CD4-positive, alpha-beta T cell treated with Interleukin-15 for 1 hour (primary cell): Measurements from ENCODE around the gene LDLRAD4.

Experiments
- DNase-seq: peaks from one replicate; pipeline ENCODE4 v3.0.0-alpha.2; 2020

LDLRAD4 gene

DNA sequence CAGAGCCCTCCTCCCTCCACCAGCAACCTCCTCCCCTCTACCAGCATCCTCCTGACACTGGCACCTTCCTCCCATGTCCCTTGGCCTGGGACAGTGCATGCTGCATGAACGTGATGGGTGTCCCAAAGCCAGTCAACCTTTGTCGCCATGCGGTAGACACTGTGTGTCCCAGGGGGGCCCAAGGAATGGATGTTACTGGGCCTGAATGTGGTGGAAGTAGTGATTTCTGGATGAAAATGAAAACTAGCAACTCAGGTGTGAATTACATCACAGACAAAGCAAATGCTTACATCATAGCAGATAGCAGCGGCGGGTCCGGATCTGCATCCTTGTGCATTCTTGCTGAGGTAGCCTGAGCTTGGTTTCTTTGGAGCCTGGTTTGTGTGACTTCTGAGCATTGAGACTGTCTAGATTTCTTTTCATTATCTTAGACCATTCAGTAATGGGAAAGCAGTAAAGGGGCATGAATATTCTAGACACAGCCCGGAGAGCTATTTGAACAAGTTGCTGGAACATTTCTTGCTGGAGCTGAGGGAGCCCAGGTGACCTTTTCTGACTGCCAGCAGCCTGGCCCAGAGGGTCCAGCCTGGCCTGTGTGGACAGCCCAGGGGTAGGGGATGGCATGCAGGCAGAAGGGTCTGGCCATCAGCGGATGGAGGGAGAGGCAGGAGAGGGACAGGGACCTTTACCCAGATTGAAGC lies 407.4 kb downstream of the LDLRAD4 start:
- no peak for DNase-seq

DNA sequence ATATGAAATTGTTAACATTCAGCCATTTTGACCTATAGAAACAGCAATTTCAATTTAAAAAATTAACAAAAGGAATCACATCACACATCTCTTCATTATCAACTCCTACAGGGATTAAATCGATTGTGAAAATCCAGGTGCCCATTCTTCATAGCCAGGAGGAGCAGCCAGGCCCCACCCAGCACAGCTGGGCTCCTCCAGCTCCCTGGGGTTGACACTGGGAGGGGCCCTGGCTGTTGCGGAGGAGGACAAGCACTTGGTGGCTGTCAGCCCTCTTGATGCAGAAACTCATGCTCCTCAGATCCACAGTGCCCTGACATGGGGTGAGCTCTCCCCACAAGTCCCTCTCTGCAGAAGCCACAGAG lies 408.0 kb downstream of the LDLRAD4 start:
- no peak for DNase-seq

DNA sequence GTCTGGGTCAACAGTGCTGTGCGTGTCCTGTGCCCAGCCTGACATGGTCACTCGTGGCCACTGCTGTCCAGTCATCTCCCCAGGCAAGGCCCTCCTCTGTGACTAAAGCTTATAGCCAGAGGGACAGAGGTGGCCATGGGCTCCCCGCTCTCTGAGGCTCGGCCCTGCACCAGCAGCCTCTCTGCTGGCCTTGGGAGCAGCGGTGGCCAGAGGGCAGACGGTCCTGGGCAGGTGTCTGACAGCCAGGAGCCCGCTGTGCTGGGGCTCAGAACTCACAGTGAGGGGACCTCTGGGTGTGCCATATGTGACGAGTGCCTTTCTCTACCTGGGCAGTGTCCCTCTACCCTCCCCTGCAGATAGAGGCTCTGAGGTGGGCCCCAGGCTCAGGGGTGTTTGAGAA lies 409.1 kb downstream of the LDLRAD4 start:
- DNase-seq: no peak

DNA sequence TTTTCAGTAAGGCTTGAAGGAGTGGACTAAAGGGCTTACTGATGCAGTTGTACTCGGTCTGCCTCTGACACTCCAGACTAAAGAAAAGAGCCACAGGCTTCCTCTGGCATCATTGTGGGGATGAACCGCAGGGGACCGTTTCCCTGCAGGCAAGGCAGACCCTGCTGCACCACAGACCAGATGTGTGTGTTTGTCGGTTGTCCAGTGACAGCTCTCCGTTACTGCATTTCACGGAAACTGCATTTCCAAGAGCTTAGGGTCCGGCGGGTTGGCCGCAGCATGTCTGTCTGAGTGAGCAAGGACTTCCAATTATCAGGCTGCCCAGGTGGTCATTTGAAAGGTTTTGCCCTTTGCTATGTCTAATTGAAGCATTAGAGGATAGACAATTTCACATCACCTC lies 409.7 kb downstream of the LDLRAD4 start:
- DNase-seq: no peak

DNA sequence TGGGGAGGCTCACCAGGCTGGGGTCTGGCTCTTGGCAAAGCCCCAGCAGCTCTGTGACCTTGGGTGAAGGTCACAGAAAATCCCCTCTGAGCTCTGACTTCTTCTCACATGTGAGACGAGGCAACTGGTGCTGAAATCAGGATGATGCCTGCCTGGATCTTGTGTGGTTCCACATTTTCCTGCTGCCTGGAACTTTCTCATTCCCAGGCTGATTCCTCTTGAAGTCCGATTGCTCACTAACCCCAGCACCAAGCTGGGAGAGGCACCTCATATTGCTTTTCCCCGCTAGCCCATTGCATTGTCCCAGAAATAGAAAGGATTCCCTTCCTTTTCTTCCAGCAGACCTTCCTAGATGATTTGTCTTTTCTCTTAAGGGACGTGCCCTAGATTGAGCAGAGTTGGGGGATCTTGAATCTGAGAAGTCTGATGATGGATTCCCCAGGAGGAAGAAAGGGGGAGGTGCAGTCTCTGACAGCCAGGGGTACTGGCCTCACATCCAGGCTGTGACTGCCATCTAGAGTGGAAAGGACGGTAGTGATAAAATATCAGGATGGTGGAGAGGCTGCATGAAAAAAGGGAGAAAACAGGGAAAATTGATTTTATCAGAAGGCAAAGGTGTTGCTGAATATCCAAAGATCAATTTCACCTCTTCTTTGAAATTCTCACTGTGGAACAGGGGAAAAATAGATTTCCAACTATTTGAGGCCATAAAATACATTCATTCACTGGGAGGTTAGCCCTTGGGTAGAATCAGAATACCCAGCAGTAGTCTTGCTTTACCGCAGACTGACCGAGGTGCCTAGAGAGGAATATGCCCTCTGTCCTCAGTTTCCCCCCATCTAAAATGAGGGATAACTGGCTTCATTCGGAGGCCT lies 411.5 kb downstream of the LDLRAD4 start:
- peak; percentile 59 for DNase-seq

DNA sequence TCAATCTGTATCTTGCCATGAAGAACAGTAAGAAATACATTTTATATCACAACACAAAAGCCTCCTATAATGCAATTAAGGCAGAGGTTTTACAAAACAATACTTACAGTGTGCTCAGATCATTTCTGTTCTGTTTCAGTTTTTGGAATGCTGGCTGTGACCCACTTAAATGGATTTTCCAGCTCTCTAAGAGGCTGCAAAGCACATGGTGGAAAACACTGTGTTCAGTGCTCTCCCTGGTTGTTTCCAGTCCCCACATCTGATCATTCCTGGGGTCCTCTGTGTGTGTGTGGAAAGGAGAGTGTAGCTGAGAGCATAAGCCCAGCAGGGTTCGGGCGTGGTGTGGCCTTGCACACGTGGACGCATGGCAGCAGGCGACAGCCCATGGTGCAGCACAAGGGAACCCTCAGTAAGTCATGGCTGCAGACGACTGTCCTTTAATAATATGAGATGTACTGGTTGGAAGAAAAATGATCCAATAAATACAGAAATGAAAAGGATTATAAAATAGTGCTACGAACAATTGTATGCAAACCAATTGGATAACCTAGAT lies 412.2 kb downstream of the LDLRAD4 start:
- no peak for DNase-seq

DNA sequence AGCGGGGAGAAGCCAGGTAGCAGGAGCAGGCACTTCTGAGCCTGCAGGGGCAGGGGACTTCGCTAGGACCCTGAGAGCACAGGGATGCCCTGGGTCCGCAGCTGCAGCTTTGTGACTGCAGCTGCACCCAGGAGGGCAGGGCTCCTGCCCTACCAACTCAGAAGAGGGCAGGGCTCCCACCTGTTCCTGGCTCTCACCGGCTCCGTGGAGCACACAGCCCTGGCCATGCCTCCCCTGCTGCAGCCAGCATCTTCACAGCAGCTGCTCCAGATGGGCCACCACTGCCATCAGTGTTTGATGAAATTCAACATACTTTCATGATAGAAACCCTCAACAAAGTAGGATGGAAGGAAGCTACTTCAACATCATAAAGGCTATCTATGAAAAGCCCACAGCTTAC lies 415.1 kb downstream of the LDLRAD4 start:
- DNase-seq: no peak

DNA sequence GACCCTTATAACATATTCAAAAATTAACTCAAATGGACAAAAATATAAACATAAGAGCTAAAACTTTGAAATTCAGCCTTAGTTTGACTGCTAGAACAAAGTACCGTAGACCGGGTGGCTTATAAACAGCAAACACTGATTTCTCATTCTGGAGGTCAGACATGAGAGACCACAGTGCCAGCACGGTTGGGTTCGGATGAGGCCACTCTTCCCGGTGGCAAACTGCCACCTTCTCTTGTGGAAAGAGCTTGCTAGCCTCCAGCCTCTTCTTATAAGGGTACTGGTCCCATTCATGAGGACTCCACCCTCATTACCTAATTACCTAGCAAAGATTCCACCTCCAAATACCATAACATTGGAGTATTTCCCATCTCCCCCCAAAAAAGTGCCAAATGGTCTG lies 416.5 kb downstream of the LDLRAD4 start:
- DNase-seq: no peak

DNA sequence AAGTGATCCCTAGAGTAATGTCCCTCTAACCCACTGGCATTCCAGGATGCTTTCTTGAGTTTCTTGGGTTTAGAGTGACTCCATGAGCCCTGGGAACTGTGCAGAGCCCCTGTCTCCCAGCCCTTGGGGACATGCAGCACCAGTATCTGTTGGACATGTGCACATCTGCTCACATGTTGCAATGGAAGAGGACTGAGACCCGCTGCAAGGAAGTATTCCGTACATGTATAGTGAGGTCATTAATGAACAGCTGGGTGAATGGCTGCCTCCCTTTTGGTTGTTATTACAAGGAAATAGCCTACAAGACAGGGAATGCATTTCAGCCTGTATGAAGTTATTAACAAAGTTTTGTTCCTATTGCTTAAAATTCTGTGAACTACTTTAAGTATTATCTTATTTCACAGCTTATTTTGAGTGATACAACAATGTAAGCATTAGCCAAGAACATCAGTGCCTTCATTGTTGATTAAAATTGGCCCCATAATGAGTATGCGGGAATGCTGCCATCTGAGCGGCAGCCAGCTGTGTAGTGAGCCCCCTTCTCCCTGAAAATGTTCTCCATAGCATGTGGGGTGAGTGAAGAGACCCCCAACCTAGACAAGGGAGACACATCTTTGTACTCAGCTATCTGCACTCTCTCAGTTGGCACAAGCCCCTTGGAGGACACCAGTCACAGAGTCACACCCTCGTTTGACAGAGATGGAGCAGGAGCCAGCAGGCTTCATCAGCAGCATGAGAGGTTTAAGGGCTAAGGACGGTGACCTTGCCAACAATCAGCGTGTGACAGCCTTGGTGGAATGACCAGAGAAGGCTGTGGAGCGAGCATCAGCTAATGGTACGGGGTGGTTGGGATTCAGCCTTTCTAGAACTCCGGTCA lies 420.4 kb downstream of the LDLRAD4 start:
- DNase-seq: no peak

DNA sequence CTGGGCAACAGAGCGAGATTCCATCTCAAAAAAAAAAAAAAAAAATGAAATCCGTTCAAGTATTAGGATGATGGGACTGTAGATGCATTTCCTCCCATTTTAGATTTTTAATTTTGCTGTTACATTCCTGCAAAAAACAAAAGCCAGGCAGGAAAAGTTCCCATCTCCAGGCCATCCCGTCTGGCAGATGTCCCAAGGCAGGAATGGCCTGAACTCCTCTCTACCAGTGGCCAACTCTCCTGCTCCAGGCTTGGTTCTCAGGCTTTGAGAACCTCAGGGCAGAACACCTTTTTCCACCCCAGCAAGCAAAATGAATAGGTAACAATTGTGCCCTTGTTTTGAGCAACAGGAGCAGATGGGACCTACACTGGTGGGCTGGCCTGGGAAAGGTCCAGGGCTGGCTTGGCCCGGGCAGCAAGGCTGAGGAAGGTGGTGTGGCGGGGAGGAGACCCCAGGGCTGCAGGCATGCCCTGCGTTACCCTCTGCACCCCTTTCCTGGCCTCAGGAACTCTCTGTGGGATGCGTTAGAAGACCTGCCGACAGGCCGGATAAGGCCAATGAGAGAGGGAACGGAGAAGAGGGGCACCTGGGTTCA lies 421.8 kb downstream of the LDLRAD4 start:
- no peak for DNase-seq

DNA sequence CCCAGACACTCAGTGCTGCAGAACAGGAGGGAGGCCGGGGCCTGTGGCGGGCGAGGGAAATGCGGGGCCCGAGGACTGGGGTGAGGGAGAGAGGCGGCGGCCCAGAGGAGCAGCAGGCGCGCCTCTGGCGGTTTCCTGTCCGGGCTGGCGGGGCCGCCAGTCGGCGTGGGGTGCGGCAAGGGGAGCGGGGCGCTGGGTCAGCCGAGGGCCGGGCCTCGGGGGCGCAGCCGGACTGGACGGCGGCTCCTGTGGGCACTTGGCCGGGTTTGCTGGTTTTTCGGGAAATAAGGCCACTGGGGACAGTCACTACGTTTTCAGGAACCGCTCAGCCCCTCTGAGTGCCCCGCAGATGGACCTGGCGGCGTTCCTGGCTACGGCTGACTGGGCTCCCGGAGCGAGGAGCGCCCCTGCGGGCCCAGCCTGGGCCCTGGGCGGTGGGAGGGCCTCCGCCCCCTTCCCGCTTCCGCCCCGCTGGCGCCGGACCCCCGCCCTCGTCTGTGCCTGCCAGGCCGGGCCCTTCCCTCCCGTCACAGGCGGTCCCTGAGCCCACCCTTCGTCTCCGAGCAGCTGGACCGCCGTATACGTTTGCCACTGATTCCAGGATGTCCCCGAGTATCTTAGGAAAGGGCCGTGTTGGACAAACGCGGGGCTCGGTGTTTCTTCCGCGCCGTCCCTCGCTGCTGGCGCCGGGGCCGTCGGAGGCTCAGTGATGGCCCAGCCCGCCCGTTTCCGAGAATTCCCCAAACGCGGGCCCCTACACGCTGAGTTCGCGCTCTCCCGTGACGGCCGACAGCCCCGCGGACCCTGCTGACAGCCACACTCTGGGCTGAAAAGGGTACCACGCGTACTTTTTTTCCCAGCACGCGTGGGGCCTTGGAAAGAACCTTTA lies 423.2 kb downstream of the LDLRAD4 start:
- no peak for DNase-seq

DNA sequence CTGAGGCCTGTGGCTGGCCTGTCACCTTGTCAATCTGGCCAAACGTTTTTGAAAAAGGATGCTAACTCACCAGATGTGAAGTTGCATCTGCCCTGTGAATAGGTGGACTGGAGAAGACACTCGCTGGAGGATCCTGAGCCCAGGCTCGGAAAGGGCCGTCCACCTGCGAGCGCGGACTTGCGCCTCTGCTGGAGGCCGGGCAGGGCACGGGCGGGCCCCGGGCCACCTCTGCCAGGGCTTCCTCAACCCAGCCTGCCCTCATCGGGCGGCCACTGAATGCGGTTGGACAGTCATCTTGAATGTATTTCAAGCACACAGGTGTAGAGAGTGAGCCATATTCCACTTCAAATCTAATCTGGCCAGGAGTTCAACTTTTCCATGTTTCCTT lies 423.9 kb downstream of the LDLRAD4 start:
- no peak for DNase-seq

DNA sequence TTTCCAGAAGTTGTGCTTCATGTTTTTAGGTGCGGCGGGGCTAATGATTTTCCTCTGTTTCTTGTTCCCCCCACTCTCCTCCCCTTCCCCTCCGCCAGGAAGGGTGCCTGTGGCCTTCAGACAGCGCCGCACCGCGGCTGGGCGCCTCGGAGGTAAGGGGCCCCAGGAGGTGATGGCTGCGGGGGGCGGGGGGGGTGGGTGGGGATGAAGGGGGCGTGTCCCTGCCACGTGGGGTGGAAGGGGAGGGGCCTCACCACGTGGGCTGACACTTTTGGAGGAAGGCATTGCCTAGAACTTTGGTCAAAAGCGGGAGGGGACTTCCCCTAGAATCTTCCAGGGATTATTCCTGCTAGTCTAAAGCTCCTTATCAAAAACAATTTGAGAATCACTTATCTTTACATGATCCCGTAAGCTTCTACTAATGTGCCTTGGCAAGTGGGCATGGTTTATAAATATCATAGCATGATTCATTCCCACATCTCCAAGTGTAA lies 424.7 kb downstream of the LDLRAD4 start:
- no peak for DNase-seq

DNA sequence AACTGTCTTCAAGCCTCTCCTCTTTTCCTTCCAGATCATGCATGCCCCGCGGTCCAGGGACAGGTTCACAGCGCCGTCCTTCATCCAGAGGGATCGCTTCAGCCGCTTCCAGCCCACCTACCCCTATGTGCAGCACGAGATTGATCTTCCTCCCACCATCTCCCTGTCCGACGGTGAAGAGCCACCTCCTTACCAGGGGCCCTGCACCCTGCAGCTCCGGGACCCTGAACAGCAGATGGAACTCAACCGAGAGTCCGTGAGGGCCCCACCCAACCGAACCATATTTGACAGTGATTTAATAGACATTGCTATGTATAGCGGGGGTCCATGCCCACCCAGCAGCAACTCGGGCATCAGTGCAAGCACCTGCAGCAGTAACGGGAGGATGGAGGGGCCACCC lies 426.5 kb downstream of the LDLRAD4 start:
- no peak for DNase-seq

DNA sequence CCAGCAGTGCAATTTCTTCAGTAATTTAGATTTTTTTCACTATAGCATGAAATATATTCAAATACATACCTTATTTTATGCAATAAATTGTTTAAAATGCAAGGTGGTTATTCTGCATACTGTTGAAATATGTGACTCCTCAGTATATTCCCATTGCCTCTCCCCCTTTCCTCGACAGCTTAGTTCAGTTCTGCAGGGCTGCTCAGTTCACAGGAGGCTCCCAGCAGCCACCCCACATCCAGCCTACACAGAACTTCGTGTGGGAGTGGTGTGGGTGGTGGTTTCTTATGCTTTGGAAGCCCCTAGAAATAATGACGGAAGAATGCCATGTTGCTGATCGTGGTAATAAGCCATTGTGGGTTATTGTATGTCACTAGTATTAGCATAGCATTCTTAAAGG lies 428.1 kb downstream of the LDLRAD4 start:
- DNase-seq: no peak

DNA sequence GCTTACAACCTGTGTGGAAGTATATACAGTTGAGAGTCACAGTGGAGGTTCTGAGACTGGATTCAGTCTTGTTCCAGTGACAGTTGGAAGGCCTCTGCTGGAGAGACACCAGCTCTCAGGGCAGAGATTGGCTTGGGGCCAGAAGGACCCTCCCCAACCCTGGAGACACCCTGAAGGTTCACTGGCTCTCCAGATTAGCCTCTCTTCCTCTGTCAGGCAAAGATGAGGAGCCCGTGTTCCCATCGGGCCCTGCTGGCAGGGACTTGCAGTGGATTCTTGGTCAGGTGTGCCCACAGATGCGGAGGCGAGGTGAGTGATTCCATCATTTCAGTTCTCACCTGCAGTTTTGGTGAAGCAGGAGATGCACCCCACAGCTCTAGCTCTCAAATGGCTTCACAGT lies 429.2 kb downstream of the LDLRAD4 start:
- no peak for DNase-seq

DNA sequence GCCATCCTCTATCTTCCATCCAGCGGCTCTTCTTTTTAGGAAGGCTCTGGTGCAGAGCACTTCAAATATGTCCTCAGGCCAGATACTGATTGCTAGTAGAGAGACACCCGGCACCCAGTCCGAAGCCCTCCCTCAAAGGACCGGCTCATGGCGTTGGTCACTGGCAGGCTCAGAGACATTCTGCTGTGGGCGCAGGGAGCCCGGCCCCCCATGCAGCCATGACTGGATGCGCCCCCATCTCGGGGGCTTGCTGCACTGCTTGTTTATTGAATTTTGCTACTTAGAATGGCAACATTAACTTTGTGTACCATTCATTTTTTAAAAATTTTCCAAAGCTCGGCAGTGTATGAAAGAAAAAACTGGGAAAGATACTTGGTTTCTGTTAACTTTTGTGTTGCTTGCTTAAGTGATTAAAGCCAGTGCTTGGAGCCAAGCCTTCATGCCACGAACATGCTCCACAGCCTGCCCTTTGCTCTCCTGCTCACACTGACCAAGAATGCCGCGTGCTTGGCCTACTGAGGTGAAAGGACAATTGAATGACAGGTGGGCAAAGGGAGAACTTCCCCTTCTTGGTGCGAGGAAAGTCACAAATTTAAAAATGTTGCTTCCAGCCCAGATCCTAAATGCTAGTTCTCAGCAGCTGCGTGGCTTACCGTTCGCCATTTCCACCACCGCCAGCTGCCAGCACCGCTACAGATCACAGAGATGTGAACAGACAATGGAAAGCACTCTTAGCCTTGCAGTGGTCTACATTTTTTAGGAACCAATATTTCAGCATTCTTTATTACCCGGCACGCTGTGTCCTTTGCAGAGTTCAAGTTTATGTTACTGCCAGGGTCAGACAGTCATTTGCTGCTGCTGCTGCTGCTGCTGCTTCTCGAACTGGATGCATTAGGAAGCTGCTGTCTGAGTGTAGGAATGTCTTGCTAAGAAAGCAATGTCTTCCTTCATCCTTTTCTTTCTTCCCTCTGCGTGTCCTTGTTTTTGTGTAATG lies 431.1 kb downstream of the LDLRAD4 start:
- no peak for DNase-seq

DNA sequence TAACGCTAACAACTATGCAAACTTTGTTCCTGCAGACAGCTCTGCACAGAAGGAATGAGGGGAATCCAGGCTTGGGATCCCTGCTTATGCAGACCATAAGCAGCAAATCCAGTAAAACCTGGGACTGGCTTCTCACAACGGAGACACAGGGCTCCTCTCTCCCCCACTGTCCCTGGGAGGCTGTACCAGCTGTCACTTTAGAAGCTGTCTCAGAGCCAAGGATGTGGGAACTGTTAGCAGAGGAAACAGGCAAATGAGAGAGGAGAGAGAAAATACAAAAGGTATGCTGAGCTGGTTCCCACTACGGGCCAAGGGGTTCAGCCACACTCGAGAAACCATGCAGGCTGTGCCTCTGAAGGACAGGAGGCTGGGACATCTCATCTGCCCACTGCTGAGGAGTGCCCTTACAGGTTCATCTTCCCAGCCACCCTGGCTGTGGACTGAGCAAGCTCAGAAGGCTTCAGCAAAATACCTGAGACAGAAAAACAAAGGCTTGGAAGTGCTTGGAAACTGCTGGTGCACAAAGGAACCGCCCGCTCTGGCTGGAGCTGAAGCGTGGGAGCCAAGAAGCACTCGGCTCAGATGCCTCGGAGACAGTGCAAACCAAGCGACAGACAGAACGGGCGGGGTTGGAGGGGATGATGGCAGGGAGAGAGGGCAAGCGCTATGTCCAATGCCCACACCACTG lies 435.3 kb downstream of the LDLRAD4 start:
- no peak for DNase-seq

DNA sequence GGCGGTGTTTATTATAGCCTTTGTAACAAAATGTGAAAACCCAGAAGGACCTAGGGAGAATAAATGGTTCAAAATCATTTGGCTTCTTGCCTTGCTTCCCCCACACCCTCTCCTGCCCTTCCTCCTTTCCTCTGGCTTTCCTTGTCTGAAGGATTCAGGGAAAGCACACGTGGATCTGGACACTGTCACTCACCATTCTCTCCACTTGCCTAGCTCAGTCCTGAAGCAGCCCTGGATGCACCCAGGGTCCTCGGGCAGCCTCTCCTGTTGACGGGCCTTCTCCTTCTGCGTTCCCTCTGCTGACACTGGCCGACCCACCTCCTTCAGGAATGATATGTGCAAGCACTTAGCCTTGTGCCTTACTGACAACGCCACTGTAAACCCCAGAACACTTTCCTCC lies 439.4 kb downstream of the LDLRAD4 start:
- DNase-seq: no peak
